Prostate gland (tissue), 2 donors: Measurements from ENCODE around the gene DHCR7.

ENCODE experiments used
- POLR2AphosphoS5 ChIP-seq: sonication (generic); formaldehyde crosslinking; IDR thresholded peaks from one replicate; pipeline ENCODE4 v1.6.1; 2017; ENCODE audit warnings: antibody characterized with exemption
- TF ChIP-seq, protein P1 (sequence below), 4 experiments: fragments of 200-600 bp in 2 of 4; fragments of 450-650 bp in 2 of 4; sonication (generic) in 2 of 4; IDR thresholded peaks; 1 replicate in 3 of 4; 2 replicates in 1 of 4; pipeline ENCODE4 v1.5.1; 2016 to 2019; ENCODE audit warnings: antibody characterized with exemption in 4 of 4, mild to moderate bottlenecking in 2 of 4, moderate library complexity in 2 of 4

DNA sequence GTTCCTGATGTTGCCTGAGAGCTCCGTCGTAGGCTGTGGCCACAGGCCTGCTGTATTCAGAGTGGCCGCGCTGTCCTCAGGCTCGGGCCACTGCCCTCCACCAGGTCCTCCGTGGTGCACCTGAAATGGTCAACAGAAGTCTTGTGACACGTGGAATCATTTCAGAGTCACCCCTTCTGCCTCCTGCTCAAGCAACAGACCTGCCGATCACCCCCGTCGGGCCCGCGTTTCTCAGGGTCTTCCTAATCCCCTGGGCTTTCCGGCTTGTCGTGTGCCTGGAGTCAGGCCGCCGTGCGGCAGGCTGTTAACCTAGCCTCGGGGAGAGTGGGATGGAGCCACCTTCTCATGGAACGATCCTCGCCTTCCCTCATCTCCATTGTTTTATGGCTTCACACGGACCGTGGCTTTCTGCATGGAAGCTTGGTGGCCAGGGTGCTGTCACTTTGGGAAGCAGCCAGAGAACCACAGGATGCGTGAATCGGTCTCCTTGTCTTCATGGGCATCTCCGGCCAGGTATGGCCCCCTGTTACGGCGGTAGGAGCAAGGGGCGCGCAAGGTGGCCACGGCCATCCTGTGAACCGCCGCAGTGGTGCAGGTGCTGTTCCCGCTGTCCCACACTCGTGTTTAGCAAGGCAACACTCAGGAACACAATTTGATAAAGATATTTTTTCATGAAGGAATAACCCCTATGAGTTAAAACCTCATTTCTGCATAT lies 28.9 kb upstream of the DHCR7 start:
- no peak for TF ChIP-seq POLR2AphosphoS5
- TF ChIP-seq, protein P1, sequence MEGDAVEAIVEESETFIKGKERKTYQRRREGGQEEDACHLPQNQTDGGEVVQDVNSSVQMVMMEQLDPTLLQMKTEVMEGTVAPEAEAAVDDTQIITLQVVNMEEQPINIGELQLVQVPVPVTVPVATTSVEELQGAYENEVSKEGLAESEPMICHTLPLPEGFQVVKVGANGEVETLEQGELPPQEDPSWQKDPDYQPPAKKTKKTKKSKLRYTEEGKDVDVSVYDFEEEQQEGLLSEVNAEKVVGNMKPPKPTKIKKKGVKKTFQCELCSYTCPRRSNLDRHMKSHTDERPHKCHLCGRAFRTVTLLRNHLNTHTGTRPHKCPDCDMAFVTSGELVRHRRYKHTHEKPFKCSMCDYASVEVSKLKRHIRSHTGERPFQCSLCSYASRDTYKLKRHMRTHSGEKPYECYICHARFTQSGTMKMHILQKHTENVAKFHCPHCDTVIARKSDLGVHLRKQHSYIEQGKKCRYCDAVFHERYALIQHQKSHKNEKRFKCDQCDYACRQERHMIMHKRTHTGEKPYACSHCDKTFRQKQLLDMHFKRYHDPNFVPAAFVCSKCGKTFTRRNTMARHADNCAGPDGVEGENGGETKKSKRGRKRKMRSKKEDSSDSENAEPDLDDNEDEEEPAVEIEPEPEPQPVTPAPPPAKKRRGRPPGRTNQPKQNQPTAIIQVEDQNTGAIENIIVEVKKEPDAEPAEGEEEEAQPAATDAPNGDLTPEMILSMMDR (IDR thresholded peaks at IDR 0.05), result no peak
